Kidney tubule cell (primary cell): ENCODE measurements around the gene PELI1.

ENCODE experiments used
- DNase-seq: peaks from one replicate; pipeline ENCODE4 v3.0.0-alpha.2; 2018; ENCODE audit warnings: low spot score

The PELI1 gene, protein sequence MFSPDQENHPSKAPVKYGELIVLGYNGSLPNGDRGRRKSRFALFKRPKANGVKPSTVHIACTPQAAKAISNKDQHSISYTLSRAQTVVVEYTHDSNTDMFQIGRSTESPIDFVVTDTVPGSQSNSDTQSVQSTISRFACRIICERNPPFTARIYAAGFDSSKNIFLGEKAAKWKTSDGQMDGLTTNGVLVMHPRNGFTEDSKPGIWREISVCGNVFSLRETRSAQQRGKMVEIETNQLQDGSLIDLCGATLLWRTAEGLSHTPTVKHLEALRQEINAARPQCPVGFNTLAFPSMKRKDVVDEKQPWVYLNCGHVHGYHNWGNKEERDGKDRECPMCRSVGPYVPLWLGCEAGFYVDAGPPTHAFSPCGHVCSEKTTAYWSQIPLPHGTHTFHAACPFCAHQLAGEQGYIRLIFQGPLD

GRCh38 chr2:64144057-64145013 lies at the start of gene PELI1:
PELI1 (minus strand) TSS chr2:64144420; CDS start chr2:64108310, 36,110 bp downstream.
- peak; percentile 99 for DNase-seq

DNA sequence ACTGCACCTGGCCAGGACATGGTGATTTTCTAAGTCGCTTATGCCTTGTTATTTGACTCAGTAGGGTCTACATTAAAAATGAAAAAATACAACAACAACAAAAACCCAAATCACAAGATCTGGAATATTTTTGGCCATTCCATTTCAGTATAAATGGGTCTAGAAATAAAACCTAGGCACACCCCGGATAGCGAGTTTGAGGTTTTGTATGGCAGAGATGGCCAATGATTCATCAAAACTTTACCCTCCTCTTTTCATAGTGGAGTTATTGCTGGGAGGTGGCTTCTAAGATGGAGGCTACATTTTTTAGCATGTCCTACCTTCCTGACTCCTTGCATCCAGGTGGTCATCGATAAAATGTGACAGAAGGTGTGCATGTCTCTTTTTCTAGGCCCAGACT lies 49.3 kb upstream of the PELI1 start:
- DNase-seq, result no peak

GRCh38 chr2:64192664-64193105 lies 48.5 kb upstream of the PELI1 start:
- DNase-seq, result no peak

DNA sequence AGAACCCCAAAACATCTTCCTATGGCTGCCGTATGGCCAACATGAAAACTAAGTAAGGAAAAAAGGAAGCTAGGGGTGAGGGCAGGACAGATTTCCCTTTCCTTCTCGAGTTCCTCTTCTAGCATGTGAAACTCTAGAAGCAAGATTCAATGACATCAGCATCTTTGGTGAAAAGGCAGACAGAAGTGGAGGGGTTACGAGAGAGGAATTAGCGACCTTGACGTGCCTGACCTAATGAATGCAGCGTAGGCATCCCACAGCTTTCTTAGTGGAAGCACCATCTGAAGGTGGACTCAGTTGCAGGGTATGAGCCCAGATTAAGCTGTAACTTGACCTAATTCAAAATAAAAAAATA lies 47.9 kb upstream of the PELI1 start:
- no peak for DNase-seq

GRCh38 chr2:64189586-64189985 lies 45.4 kb upstream of the PELI1 start:
- no peak for DNase-seq

DNA sequence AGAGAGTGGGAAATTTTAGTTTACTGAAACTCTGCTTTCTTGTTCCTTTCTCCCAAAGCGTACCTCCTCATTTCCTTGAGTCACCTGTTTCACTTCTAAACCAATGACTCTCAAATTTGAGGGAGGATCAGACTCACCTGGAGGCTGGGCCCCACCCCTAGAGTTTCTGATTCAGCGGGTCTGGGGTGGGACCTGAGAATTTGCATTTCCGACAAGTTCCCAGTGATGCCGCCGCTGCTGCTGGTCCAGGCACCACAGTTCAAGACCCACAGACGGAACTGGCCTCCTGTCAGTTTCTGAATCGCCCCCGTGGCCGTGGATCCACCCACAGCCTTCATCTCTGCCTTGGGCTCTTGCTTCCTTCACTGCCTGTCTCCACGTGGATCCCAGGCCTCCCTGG lies 44.9 kb upstream of the PELI1 start:
- no peak for DNase-seq

GRCh38 chr2:64186699-64187605 lies 42.7 kb upstream of the PELI1 start:
- no peak for DNase-seq

GRCh38 chr2:64179582-64180321 lies 35.5 kb upstream of the PELI1 start:
- DNase-seq, result peak; percentile 7

DNA sequence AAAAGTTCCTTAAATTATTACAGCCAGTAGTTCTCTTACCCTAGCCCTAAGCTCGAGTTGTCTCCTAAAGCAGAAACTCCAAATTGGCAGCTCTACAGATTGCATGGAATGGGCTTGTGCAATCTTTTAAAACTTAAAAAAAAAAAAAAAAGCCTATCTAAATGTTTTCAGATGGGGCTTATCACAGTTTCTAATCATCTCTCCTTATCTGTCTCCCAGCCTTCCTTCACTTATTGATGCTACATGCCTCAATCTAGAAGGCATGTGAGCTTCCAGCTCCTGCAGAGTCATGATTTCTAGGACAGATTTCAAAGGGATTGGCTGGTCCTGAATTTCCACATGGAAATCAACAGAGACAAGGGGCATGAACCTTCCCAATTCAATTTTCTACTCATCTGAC lies 33.1 kb upstream of the PELI1 start:
- no peak for DNase-seq

GRCh38 chr2:64175419-64176197 lies 31.4 kb upstream of the PELI1 start:
- DNase-seq, result no peak

DNA sequence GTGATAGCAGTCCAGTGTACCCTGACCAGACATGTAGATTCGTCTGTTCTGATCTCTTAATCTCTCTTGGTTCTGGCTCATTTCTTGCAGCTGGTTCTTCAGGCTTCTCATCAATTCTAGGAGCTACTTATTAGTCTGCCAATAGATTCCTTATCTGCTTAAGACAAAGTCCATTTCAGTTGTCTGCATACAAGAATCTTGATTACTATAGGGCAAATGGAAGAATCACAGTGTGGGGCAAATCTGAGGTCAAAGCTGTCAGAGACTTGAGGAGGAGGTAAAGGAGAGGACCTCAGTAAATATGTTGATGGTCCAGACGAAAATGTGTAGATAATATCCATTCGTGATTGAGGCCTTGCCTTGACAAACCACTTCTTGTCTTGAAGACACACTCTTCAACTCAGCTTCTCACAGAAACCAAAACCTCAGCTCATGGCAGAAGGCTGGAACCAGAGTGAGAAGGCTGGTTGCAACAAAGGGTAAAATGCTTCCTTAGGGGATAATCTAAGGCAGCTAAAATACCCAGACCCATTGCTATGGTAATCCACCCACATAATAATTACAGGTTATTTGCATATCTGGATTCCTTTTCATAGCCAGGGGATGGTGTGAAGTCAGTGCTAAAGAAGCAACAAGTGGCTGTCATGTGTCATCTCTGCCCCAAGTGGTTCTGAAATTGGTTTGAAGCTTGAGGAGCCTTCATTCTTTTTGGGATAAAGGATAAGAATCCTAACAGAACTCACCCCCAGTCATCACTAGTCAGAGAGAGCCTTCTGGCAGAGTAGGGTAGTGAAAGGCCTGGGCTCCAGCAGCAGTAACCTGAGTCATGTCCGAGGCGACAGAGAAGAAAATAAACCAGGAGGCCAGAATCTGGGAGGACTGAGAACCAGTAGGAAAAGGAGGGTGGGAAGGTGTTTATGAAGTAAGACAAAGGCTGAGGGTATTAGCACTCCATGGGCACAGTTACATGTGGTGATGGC lies 29.2 kb upstream of the PELI1 start:
- no peak for DNase-seq

- no peak for DNase-seq
These were observed 24.5 kb upstream of the PELI1 start for GRCh38 chr2:64168756-64169155.

DNA sequence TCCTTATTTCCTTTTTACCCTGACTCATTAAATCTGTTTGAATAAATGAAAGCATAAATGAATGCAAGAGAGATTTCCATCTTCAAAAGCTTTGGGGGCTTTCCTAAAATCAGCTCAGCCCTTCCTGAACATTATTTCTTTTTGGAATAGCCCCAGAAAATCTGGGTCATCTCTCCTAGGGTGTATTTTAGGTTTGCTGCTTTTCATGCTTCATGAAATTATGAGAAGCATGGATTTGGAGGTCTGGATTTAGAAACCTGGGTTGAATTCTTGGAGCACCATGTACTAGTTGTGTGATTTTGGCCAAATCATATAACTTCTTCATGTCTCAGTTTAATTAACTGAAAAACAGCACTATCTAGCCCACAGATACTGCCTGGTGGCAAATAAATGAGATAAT lies 24.0 kb upstream of the PELI1 start:
- DNase-seq, result no peak

DNA sequence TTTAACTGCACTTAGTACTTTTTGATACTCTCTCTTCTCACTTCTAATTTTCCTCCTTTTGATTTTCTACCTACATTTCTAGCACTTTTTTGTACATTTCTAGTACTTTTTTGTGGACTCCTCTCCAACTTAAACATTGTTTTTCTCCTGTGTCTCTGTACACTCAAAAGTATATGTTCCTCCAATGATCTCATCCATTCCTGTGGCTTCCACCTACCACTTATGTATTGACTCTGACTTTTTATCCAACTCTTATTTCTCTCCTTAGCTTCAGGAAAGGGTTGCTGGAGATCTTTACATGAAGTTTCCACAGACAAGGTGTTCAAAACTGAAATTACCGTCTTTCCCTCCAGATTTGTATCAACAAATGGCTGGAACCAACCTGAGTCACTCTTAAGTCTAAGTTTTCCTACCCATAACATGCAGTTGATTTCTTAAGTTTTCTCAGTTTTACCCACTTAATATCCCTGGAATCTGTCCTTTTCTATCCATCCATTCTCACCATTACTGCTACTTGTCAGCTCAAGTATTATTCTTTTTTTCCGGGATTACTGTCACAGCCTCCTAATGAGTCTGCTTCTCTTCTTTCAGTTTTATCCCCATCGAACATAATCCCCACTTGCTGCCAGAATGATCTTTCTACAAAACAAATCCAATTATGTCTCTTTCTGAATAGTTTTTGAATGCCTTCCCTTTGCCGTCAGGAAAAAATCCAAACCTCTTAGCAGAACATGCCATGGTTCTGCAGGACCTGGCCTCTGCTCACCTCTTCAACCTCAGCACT lies 22.6 kb upstream of the PELI1 start:
- DNase-seq, result no peak

DNA sequence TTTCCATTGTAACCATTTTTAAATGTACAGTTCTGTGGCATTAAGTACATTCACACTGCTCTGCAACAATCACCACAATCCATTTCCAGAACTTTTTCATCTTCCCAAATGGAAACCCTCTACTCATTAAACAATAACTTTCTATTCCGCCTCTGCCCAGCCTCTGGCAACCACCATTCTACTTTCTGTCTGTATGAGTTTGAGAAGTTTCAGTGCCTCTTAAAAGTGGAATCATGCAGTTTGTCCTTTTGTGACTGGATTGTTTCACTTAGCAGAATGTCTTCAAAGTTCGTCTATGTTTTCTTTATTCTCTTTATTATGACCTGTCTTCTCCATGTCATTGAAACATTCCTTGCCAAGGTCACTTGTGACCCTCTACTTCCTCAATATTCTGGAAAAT lies 22.0 kb upstream of the PELI1 start:
- no peak for DNase-seq

DNA sequence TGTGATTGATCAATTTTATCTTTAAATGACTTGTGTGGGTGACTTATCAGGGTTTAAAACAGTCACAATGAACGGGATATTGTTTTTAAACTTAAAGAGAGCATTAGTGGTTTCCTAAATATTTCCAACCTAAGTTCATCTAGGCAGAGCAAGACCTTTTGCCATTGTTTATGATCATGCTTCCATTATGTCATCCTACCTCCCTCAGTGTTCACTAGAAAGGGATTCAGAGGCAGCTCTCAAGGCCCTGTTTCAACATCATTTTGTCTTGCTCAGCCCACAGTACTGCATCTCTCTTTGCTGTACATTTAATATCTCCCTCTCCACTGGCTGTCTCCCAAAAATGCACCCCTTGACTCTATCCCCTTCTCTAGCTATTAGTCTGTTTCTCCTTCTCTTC lies 21.5 kb upstream of the PELI1 start:
- DNase-seq, result no peak

GRCh38 chr2:64164629-64165028 lies 20.4 kb upstream of the PELI1 start:
- no peak for DNase-seq

- no peak for DNase-seq
These were observed 18.3 kb upstream of the PELI1 start for GRCh38 chr2:64162516-64162915.
